ENCODE results near the gene CDK16.

The CDK16 gene

GRCh38 chrX:47185241-47185640 lies 33.2 kb upstream of the CDK16 start:
- DNase-seq (ENCODE audit: low read depth, low spot score) = no peak

- DNase-seq (ENCODE audit: low read depth, low spot score) = no peak
These were observed 32.3 kb upstream of the CDK16 start for GRCh38 chrX:47186096-47186740.

- no peak for DNase-seq (ENCODE audit: low read depth, low spot score)
These were observed 31.3 kb upstream of the CDK16 start for GRCh38 chrX:47187106-47187677.

- no peak for DNase-seq (ENCODE audit: low read depth, low spot score)
These were observed 28.6 kb upstream of the CDK16 start for GRCh38 chrX:47189906-47190305.

GRCh38 chrX:47190445-47191269 lies 27.8 kb upstream of the CDK16 start:
- peak; percentile 60 for DNase-seq (ENCODE audit: low read depth, low spot score)

GRCh38 chrX:47191331-47191730 lies 27.1 kb upstream of the CDK16 start:
- peak; percentile 22 for DNase-seq (ENCODE audit: low read depth, low spot score)

GRCh38 chrX:47191806-47192401 lies 26.6 kb upstream of the CDK16 start:
- no peak for DNase-seq (ENCODE audit: low read depth, low spot score)

GRCh38 chrX:47193475-47194193 lies 24.8 kb upstream of the CDK16 start, which contains the start of gene UBA1:
Gene UBA1 (plus strand): TSS chrX:47193829. CDS start chrX:47198803, 4,974 bp downstream.
- peak; percentile 75 for DNase-seq (ENCODE audit: low read depth, low spot score)

- no peak for DNase-seq (ENCODE audit: low read depth, low spot score)
These were observed 24.2 kb upstream of the CDK16 start for GRCh38 chrX:47194194-47194787.

GRCh38 chrX:47196098-47196497 lies 22.4 kb upstream of the CDK16 start:
- DNase-seq (ENCODE audit: low read depth, low spot score) = no peak

- DNase-seq (ENCODE audit: low read depth, low spot score) = no peak
These were observed 21.0 kb upstream of the CDK16 start for GRCh38 chrX:47197526-47197925.

GRCh38 chrX:47198026-47198686 lies 20.3 kb upstream of the CDK16 start:
- no peak for DNase-seq (ENCODE audit: low read depth, low spot score)

GRCh38 chrX:47198687-47199080 lies 19.8 kb upstream of the CDK16 start:
- DNase-seq (ENCODE audit: low read depth, low spot score) = no peak

- DNase-seq (ENCODE audit: low read depth, low spot score) = no peak
These were observed 19.2 kb upstream of the CDK16 start for GRCh38 chrX:47199286-47199685.

- DNase-seq (ENCODE audit: low read depth, low spot score) = no peak
These were observed 17.9 kb upstream of the CDK16 start for GRCh38 chrX:47200385-47201150.

GRCh38 chrX:47201345-47201944 lies 17.0 kb upstream of the CDK16 start:
- DNase-seq (ENCODE audit: low read depth, low spot score) = no peak

- no peak for DNase-seq (ENCODE audit: low read depth, low spot score)
These were observed 16.2 kb upstream of the CDK16 start for GRCh38 chrX:47202316-47202715.

GRCh38 chrX:47202877-47203276 lies 15.6 kb upstream of the CDK16 start:
- DNase-seq (ENCODE audit: low read depth, low spot score) = no peak

- no peak for DNase-seq (ENCODE audit: low read depth, low spot score)
These were observed 13.5 kb upstream of the CDK16 start for GRCh38 chrX:47204970-47205369.

GRCh38 chrX:47206316-47206715 lies 12.2 kb upstream of the CDK16 start:
- no peak for DNase-seq (ENCODE audit: low read depth, low spot score)

Data from activated naive CD8-positive, alpha-beta T cell treated with anti-CD3 and anti-CD28 coated beads, Interleukin-2, amount 50 U/mL, for 16 hours (primary cell).